H1 (cell line): Measurements from ENCODE around the gene BHLHE23. TPM values are rescaled to one million over a fixed set of nuclear protein-coding genes. Genes with fewer than 3 reads are reported as not detected.

ENCODE experiments used
- BRCA1 ChIP-seq: IDR thresholded peaks from 2 replicates; pipeline ENCODE4 v1.6.1; 2012; ENCODE audit warnings: low read depth, low read length, improper control_type of control experiment
- EGR1 ChIP-seq: IDR thresholded peaks from 2 replicates; pipeline ENCODE4 v1.6.1; 2011; ENCODE audit warnings: low read depth, low read length, borderline replicate concordance
- JUN ChIP-seq: IDR thresholded peaks from 2 replicates; pipeline ENCODE4 v1.6.1; 2011; ENCODE audit warnings: low read depth, mild to moderate bottlenecking, improper control_type of control experiment, low read length
- KDM4A ChIP-seq: IDR thresholded peaks from one replicate; pipeline ENCODE4 v1.7.1; 2012; ENCODE audit warnings: low read depth, mild to moderate bottlenecking, moderate library complexity, low read length, inconsistent platforms; ENCODE audit not compliant: severe bottlenecking
- polyA plus RNA-seq, 7 experiments: library from polyadenylated mRNA; depleted of rRNA in 3 of 7; stranded (reverse) in 5 of 7; unstranded in 2 of 7; fragments of >200 nt in 5 of 7; fragments of 200-250 nt in 2 of 7; gene quantifications; 1 replicate in 5 of 7; 2 replicates in 1 of 7; 4 replicates in 1 of 7; pipeline versions ENCODE4 v1.2.1 to v1.2.3, GENCODE V29; 2011 to 2013; ENCODE audit warnings: missing spikeins in 2 of 7, mixed read lengths in 2 of 7
- total RNA-seq: library from RNA; stranded (reverse); fragmentation: NEBNext Ultra II Directional; extraction: Animal tissue kit (Norgen Biotek cat#: 25700); gene quantifications from 2 replicates; pipeline ENCODE4 v1.2.1, GENCODE V29; 2021
- TF ChIP-seq, protein P1 (sequence below): fragments of 300-600 bp; sonication (generic); IDR thresholded peaks from 2 replicates; pipeline ENCODE4 v1.7.1; 2012; ENCODE audit warnings: low read length, moderate library complexity, mild to moderate bottlenecking, inconsistent platforms; ENCODE audit not compliant: insufficient replicate concordance

Gene BHLHE23
- total and polyA plus RNA-seq, 2 of the 8 experiments (the other 6 are each of a cell fraction or from before 2014, with no cell fraction given): 0.47 TPM; not detected in 1

DNA sequence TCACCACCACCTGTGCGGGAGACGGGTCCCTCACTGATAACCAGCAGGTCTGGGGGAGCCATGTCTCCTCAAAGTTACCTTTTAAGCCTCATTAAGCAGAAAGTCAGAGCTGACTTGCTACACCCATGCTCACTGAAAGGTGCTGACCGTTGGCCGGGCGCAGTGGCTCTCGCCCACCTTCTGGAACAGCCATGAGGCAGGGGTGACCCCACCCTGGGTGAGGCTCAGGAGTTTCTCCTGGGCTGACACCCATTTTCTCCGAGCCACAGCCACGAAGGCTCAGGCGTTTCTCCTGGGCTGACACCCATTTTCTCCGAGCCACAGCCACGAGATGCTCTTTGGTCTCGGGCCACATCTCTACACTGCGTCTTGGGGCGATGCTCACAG lies 10.2 kb downstream of the BHLHE23 start (continued):
- TF ChIP-seq EGR1 (no peak), JUN (no peak), BRCA1 (no peak), KDM4A (no peak)
- TF ChIP-seq, protein P1, sequence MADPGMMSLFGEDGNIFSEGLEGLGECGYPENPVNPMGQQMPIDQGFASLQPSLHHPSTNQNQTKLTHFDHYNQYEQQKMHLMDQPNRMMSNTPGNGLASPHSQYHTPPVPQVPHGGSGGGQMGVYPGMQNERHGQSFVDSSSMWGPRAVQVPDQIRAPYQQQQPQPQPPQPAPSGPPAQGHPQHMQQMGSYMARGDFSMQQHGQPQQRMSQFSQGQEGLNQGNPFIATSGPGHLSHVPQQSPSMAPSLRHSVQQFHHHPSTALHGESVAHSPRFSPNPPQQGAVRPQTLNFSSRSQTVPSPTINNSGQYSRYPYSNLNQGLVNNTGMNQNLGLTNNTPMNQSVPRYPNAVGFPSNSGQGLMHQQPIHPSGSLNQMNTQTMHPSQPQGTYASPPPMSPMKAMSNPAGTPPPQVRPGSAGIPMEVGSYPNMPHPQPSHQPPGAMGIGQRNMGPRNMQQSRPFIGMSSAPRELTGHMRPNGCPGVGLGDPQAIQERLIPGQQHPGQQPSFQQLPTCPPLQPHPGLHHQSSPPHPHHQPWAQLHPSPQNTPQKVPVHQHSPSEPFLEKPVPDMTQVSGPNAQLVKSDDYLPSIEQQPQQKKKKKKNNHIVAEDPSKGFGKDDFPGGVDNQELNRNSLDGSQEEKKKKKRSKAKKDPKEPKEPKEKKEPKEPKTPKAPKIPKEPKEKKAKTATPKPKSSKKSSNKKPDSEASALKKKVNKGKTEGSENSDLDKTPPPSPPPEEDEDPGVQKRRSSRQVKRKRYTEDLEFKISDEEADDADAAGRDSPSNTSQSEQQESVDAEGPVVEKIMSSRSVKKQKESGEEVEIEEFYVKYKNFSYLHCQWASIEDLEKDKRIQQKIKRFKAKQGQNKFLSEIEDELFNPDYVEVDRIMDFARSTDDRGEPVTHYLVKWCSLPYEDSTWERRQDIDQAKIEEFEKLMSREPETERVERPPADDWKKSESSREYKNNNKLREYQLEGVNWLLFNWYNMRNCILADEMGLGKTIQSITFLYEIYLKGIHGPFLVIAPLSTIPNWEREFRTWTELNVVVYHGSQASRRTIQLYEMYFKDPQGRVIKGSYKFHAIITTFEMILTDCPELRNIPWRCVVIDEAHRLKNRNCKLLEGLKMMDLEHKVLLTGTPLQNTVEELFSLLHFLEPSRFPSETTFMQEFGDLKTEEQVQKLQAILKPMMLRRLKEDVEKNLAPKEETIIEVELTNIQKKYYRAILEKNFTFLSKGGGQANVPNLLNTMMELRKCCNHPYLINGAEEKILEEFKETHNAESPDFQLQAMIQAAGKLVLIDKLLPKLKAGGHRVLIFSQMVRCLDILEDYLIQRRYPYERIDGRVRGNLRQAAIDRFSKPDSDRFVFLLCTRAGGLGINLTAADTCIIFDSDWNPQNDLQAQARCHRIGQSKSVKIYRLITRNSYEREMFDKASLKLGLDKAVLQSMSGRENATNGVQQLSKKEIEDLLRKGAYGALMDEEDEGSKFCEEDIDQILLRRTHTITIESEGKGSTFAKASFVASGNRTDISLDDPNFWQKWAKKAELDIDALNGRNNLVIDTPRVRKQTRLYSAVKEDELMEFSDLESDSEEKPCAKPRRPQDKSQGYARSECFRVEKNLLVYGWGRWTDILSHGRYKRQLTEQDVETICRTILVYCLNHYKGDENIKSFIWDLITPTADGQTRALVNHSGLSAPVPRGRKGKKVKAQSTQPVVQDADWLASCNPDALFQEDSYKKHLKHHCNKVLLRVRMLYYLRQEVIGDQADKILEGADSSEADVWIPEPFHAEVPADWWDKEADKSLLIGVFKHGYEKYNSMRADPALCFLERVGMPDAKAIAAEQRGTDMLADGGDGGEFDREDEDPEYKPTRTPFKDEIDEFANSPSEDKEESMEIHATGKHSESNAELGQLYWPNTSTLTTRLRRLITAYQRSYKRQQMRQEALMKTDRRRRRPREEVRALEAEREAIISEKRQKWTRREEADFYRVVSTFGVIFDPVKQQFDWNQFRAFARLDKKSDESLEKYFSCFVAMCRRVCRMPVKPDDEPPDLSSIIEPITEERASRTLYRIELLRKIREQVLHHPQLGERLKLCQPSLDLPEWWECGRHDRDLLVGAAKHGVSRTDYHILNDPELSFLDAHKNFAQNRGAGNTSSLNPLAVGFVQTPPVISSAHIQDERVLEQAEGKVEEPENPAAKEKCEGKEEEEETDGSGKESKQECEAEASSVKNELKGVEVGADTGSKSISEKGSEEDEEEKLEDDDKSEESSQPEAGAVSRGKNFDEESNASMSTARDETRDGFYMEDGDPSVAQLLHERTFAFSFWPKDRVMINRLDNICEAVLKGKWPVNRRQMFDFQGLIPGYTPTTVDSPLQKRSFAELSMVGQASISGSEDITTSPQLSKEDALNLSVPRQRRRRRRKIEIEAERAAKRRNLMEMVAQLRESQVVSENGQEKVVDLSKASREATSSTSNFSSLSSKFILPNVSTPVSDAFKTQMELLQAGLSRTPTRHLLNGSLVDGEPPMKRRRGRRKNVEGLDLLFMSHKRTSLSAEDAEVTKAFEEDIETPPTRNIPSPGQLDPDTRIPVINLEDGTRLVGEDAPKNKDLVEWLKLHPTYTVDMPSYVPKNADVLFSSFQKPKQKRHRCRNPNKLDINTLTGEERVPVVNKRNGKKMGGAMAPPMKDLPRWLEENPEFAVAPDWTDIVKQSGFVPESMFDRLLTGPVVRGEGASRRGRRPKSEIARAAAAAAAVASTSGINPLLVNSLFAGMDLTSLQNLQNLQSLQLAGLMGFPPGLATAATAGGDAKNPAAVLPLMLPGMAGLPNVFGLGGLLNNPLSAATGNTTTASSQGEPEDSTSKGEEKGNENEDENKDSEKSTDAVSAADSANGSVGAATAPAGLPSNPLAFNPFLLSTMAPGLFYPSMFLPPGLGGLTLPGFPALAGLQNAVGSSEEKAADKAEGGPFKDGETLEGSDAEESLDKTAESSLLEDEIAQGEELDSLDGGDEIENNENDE: no peak
- TF ChIP-seq, all 59 proteins: peak for 0
